Panc1 (cell line): ENCODE data around the gene PRKCA.

Source experiments
- CTCF ChIP-seq: fragments of 450-650 bp; IDR thresholded peaks from 2 replicates; pipeline ENCODE4 v1.5.1; 2017; ENCODE audit warnings: mild to moderate bottlenecking
- POLR2AphosphoS5 ChIP-seq: IDR thresholded peaks from 2 replicates; pipeline ENCODE4 v1.6.1; 2012; ENCODE audit warnings: mild to moderate bottlenecking, low read depth, low read length, moderate library complexity
- REST ChIP-seq, 2 experiments: IDR thresholded peaks; 2 replicates each; pipeline ENCODE4 v1.6.1; 2011 to 2012; ENCODE audit warnings: low read depth in 2 of 2, control low read depth in 1 of 2, low read length in 1 of 2, mild to moderate bottlenecking in 1 of 2, moderate library complexity in 1 of 2; ENCODE audit not compliant: insufficient read depth in 1 of 2
- SIN3A ChIP-seq: IDR thresholded peaks from 2 replicates; pipeline ENCODE4 v1.6.1; 2012; ENCODE audit warnings: low read depth, mild to moderate bottlenecking, low read length, moderate library complexity, borderline replicate concordance; ENCODE audit not compliant: insufficient read depth

GRCh38 chr17:66704858-66705520 lies 402.6 kb downstream of the PRKCA start:
- TF ChIP-seq CTCF, result no peak
- TF ChIP-seq REST (IDR thresholded peaks at IDR 0.05; ENCODE audit: insufficient read depth in 1 of 2, low read depth in 2 of 2, low read length in 1 of 2), result no peak
- no peak for TF ChIP-seq SIN3A
- no peak for TF ChIP-seq POLR2AphosphoS5
